ENCODE results near the gene CLPTM1L.

DNA sequence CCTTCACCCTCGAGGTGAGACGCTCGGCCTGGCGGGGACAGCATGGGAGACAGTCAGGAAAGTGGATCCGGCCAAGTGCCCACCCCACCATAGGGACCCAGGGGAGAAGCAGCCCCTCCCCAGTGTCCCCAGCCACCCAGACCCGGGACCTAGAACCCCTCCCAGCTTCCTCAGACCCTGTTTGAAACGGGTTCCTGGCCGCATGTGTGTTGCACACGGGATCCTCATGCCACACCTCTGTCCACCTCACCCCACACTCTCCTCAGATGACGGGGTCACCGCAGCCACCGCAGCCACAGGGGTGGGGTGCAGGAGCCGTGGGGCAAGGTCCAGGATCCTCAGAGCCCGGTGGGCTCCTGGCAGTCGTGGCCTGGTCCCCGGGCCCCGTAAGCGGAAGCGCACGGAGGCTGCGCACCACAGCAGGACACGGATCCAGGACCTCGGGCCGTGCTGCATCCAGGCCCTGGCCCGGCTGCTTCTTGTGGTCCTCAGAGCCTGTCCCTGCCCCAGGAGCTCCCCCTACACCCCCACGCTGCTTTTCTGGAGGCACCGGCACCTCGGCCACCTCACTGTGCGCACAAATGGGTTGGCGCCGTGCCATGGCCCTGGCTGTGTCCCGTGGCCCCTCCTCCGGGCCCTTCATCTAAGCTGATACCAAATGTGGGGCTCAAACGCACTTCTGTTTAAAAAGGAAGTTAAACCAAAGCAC is 65.3 kb downstream of the CLPTM1L start:
- TF ChIP-seq, protein P1, sequence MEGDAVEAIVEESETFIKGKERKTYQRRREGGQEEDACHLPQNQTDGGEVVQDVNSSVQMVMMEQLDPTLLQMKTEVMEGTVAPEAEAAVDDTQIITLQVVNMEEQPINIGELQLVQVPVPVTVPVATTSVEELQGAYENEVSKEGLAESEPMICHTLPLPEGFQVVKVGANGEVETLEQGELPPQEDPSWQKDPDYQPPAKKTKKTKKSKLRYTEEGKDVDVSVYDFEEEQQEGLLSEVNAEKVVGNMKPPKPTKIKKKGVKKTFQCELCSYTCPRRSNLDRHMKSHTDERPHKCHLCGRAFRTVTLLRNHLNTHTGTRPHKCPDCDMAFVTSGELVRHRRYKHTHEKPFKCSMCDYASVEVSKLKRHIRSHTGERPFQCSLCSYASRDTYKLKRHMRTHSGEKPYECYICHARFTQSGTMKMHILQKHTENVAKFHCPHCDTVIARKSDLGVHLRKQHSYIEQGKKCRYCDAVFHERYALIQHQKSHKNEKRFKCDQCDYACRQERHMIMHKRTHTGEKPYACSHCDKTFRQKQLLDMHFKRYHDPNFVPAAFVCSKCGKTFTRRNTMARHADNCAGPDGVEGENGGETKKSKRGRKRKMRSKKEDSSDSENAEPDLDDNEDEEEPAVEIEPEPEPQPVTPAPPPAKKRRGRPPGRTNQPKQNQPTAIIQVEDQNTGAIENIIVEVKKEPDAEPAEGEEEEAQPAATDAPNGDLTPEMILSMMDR (IDR thresholded peaks at IDR 0.05): no peak
- TF ChIP-seq EZH2 (IDR thresholded peaks at IDR 0.05) (no peak), EZH2phosphoT487 (IDR thresholded peaks at IDR 0.05) (no peak)

Measured in neural progenitor cell (in vitro differentiated cells).